22Rv1 (cell line): ENCODE data around the gene DPP6.

ENCODE experiments used
- H3K27ac ChIP-seq: fragments of 450-650 bp; 2 replicates; pipeline ENCODE4 v1.5.1; 2017
- ZFX ChIP-seq: fragments of 450-650 bp; IDR thresholded peaks from 2 replicates; pipeline ENCODE4 v1.6.1; 2017; ENCODE audit warnings: antibody characterized with exemption, borderline replicate concordance
- TF ChIP-seq, protein P1 (sequence below): fragments of 450-650 bp; IDR thresholded peaks from 2 replicates; pipeline ENCODE4 v1.5.1; 2017; ENCODE audit warnings: mild to moderate bottlenecking

DPP6 gene

DNA sequence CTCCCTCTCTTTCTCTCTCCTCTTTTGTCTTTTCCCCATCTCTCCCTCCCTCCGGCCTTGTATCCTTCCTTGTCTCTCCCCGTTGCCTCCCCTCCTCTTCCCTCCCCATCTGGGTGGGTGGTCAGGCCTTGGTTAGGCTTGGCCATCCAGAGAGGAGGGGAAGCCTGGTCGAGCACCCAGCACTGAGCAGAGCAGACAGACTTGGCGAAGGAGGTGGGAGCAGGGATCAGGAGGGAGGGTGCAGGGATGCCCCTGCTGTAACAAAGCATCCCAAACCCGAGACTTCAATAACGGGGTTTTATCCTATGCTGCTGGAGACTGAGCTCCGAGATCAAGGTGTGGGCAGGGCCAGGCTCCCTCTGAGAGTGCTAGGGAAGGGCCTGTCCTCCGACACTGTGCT, 853.4 kb downstream of the DPP6 start:
- TF ChIP-seq, protein P1, sequence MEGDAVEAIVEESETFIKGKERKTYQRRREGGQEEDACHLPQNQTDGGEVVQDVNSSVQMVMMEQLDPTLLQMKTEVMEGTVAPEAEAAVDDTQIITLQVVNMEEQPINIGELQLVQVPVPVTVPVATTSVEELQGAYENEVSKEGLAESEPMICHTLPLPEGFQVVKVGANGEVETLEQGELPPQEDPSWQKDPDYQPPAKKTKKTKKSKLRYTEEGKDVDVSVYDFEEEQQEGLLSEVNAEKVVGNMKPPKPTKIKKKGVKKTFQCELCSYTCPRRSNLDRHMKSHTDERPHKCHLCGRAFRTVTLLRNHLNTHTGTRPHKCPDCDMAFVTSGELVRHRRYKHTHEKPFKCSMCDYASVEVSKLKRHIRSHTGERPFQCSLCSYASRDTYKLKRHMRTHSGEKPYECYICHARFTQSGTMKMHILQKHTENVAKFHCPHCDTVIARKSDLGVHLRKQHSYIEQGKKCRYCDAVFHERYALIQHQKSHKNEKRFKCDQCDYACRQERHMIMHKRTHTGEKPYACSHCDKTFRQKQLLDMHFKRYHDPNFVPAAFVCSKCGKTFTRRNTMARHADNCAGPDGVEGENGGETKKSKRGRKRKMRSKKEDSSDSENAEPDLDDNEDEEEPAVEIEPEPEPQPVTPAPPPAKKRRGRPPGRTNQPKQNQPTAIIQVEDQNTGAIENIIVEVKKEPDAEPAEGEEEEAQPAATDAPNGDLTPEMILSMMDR, result no peak
- no peak for TF ChIP-seq ZFX
- H3K27ac ChIP-seq, result no peak overlapping the region

DNA sequence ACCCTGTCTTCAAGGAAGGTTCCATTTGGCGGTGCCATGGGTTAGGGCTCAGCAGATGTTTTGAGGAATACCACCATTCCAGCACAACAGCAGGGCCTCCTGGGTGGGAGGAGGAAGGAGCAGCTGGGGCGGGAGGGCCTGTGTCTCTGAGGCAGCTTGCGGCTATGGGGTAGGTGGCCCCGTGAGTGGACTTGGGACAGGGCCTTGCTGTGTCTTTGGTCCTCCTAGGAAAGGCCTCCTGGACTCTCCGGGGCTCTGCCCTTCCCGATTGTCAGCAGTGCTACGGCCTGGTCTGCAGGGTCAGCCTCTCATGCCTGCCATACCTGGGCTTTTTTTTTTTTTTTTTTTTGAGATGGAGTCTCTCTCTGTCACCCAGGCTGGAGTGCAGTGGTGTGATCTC, 854.0 kb downstream of the DPP6 start:
- TF ChIP-seq ZFX, result no peak
- TF ChIP-seq, protein P1, result no peak
- no peak overlapping the region for H3K27ac ChIP-seq

DNA sequence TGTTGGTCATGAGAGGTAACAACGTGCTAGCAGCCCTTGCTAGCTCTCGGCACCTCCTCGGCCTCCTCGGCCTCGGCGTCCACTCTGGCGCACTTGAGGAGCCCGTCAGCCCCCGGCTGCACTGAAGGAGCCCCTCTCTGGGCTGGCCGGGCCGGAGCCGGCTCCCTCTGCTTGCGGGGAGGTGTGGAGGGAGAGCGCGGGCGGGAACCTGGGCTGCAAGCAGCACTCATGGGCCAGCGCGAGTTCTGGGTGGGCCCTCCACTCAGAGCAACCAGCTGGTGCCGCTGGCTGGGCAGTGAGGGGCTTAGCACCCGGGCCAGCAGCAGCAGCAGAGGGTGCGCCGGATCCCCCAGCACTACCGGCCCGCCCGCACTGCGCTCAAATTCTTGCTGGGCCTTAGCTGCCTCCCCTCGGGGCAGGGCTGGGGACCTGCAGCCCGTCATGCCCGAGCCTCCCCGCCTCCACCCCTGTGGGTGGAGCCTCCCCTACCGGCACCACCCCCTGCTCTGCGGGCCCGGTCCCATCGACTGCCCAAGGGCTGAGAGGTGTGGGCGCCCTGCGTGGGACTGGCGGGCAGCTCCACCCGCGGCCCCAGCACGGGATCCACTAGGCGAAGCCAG, 854.6 kb downstream of the DPP6 start:
- H3K27ac ChIP-seq, result no peak overlapping the region
- TF ChIP-seq, protein P1, result no peak
- no peak for TF ChIP-seq ZFX

DNA sequence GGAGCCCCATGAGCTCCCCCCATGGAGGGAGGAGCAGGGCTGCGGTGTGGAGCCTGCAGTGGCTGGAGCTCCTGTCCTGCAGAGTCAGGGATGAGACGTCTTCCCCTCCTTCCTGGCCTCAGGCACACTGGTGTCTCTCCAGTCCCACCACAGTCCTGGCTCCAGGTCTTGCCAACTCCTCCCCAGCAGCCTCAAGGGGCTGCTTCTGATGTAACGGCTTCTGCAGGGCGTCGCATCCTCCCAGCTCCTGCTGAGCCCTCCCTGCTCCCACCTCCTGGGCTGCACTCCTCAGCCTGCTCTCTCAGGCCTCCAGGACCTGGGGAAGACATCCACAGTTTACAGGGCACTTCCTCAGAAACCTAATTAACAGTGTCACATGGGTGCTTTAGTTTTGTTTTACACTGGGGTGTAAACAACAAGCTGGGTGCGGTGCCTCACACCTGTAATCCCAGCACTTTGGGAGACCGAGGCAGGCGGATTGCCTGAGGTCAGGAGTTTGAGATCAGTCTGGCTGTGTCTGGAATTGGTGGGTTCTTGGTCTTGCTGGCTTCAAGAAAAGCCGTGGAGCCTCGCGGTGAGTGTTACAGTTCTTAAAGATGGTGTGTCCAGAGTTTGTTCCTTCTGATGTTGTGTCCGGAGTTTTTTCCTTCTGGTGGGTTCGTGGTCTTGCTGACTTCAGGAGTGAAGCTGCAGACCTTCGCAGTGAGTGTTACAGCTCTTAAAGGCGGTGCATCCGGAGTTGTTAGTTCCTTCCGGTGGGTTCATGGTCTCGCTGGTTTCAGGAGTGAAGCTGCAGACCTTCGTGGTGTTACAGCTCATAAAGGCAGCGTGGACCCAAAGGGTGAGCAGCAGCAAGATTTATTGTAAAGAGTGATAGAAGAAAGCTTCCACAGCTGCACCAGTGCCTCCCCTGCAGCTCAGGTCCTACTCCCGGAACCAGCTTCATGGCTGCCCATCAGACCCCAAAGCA, 855.7 kb downstream of the DPP6 start:
- TF ChIP-seq ZFX, result no peak
- TF ChIP-seq, protein P1, result no peak
- H3K27ac ChIP-seq, result no peak overlapping the region

DNA sequence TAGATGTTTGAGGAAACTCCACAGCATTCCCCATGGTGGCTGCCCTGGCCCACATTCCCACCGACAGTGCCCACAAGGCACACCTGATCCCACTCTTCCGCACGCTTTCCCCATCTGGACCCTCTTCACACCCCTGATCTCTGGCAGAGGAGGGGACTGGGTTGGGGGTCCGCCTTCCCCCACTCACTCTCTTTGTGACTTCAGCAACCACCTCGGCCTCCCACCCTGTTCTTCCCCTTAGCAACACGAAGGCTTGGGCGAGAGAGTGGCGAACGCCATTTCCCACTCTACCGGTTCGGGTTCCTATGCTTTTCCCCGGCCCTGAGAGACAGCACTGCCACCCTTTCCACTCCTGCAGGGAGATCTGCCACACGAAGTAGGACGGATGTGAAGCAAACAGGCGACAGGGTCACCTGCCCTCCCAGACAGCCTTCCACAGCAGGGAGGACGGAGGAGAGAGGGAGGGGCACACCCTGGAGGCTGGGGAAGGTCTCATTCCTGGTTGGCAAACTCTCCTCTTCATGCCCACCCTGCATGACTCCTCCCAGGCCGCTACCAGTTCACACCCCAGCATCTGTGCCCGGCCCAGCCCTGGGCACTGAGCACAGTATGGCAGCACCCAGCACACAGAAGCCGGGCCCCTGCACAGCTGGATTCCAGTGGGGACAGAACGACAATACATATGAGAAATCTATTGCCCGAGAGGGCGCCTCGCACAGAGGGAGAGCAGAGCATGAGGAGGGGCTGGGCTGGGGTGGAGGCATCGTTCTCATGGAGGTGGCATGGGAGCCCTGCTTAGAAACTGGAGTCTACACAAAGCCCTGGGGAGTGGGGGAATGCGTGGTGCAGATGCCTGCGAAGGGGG, 857.3 kb downstream of the DPP6 start:
- H3K27ac ChIP-seq, result no peak overlapping the region
- no peak for TF ChIP-seq ZFX
- TF ChIP-seq, protein P1, result no peak

DNA sequence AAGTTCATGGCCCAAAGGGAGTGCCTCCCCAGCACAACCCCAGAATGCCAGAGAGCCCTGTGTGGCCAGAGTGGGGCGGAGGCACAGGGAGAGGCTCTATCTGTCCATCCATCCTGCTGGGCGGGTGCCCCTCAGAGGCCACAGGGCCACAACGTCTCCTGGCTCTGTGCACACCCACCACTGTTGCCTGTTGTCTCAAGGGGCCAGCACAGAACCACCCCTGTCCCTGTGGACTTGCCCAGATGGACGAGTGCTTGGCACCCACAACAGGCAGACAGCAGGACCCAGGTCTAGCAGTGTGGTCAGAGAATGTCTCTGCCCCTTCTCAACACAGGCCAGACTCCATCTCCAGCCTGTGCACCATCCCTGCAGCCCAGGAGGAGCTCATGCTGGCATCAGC, 857.9 kb downstream of the DPP6 start:
- H3K27ac ChIP-seq, result no peak overlapping the region
- no peak for TF ChIP-seq ZFX
- TF ChIP-seq, protein P1, result no peak
